ENCODE data around the gene SH2D7. TPM values are rescaled to one million over a fixed set of nuclear protein-coding genes. Genes with fewer than 3 reads are reported as not detected.

The SH2D7 gene
- total RNA-seq, 1 experiment from 2014 or later = not detected

DNA sequence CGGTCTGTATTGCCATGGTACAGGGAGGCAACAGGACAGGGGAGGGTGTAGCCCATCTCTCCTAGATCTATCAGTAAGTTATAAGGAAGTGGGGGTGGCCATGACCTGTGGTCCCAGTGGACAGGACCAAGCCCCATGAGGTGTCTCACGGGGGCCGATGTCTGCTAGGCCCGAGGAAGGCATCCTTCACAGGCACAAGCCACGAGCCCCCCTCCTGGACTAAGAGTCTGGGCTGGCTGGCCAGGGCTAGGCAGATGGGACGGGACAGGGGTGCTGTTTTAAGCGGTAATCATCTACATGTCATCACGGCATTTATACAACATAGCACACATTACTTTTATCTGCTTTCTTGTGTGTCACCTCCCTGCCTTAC lies 12.3 kb upstream of the SH2D7 start:
- Mint-ChIP-seq H3K4me3 (ENCODE audit: unreplicated experiment) (no peak overlapping the region), H3K27me3 (ENCODE audit: insufficient read depth, unreplicated experiment) (no peaks in the 10 kb centered on the region), H3K4me1 (ENCODE audit: insufficient read depth, unreplicated experiment) (peaks cover 9% of the 10 kb centered on the region), H3K36me3 (ENCODE audit: insufficient read depth, unreplicated experiment) (no peaks in the 10 kb centered on the region), H3K27ac (ENCODE audit: low read depth, unreplicated experiment) (no peak overlapping the region), H3K9me3 (ENCODE audit: unreplicated experiment) (no peaks in the 10 kb centered on the region)
- ChIA-PET POLR2A (interaction anchor here (1.0 to 1.4 kb wide), 2 partner anchors 14 to 85 kb away, joined by 3 read pairs; no protein-coding TSS in a partner anchor), CTCF (interaction anchor here (0.7 kb wide), 1 partner anchor 11 kb away, joined by 3 read pairs; no protein-coding TSS in a partner anchor)
- no TSS peak for BruUV-seq (replicated peaks)
- intact Hi-C loops (cut with micrococcal nuclease) = no loop called here
- no peak for DNase-seq (ENCODE audit: unreplicated experiment)
- TF ChIP-seq, protein P1, sequence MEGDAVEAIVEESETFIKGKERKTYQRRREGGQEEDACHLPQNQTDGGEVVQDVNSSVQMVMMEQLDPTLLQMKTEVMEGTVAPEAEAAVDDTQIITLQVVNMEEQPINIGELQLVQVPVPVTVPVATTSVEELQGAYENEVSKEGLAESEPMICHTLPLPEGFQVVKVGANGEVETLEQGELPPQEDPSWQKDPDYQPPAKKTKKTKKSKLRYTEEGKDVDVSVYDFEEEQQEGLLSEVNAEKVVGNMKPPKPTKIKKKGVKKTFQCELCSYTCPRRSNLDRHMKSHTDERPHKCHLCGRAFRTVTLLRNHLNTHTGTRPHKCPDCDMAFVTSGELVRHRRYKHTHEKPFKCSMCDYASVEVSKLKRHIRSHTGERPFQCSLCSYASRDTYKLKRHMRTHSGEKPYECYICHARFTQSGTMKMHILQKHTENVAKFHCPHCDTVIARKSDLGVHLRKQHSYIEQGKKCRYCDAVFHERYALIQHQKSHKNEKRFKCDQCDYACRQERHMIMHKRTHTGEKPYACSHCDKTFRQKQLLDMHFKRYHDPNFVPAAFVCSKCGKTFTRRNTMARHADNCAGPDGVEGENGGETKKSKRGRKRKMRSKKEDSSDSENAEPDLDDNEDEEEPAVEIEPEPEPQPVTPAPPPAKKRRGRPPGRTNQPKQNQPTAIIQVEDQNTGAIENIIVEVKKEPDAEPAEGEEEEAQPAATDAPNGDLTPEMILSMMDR (IDR thresholded peaks at IDR 0.05; ENCODE audit: unreplicated experiment) = no peak

GRCh38 chr15:78082106-78082742 lies 10.1 kb upstream of the SH2D7 start:
- H3K36me3 Mint-ChIP-seq (ENCODE audit: insufficient read depth, unreplicated experiment) = no peaks in the 10 kb centered on the region
- DNase-seq (ENCODE audit: unreplicated experiment) = peak; percentile 40
- no peak overlapping the region for H3K4me3 Mint-ChIP-seq (ENCODE audit: unreplicated experiment)
- H3K9me3 Mint-ChIP-seq (ENCODE audit: unreplicated experiment) = no peaks in the 10 kb centered on the region
- no peak overlapping the region for H3K27ac Mint-ChIP-seq (ENCODE audit: low read depth, unreplicated experiment)
- H3K4me1 Mint-ChIP-seq (ENCODE audit: insufficient read depth, unreplicated experiment) = no peaks in the 10 kb centered on the region
- ChIA-PET CTCF (interaction anchor here (0.6 to 1.7 kb wide), 5 partner anchors 23 to 1514 kb away, joined by 3 to 7 read pairs (median 4); no protein-coding TSS in a partner anchor), POLR2A (interaction anchor here (0.6 kb wide), 1 partner anchor 20 kb away, joined by 3 read pairs; no protein-coding TSS in a partner anchor)
- no peaks in the 10 kb centered on the region for H3K27me3 Mint-ChIP-seq (ENCODE audit: insufficient read depth, unreplicated experiment)
- no TSS peak for BruUV-seq (replicated peaks)
- intact Hi-C loops (cut with micrococcal nuclease) = no loop called here
- TF ChIP-seq, protein P1 (IDR thresholded peaks at IDR 0.05; ENCODE audit: unreplicated experiment) = no peak

DNA sequence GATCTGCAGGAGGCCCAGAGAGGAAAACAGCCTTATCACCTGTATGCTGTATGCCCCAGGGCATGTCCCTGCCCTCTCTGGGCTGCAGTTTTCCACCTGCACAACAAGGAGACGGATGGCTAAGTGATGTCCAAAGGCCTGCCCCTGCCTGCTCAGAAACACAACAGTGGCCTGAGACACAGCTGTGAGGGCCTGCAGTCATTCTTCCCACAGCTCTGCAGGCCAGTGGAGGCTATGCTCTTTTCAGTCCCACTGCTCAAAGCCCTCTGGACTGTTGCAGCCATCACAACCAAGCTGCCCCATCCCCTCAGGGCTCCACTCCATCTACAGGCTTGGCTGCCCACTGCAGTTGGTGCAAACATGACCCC lies 9.6 kb upstream of the SH2D7 start:
- H3K27me3 Mint-ChIP-seq (ENCODE audit: insufficient read depth, unreplicated experiment) = no peaks in the 10 kb centered on the region
- no peak for DNase-seq (ENCODE audit: unreplicated experiment)
- no peak overlapping the region for H3K4me3 Mint-ChIP-seq (ENCODE audit: unreplicated experiment)
- TF ChIP-seq, protein P1 (IDR thresholded peaks at IDR 0.05; ENCODE audit: unreplicated experiment) = no peak
- no peaks in the 10 kb centered on the region for H3K4me1 Mint-ChIP-seq (ENCODE audit: insufficient read depth, unreplicated experiment)
- ChIA-PET POLR2A (interaction anchor here (0.6 kb wide), 1 partner anchor 19 kb away, joined by 3 read pairs; no protein-coding TSS in a partner anchor), CTCF (interaction anchor here (0.6 to 1.6 kb wide), 4 partner anchors 24 to 1513 kb away, joined by 3 to 5 read pairs (median 4); no protein-coding TSS in a partner anchor)
- no peaks in the 10 kb centered on the region for H3K9me3 Mint-ChIP-seq (ENCODE audit: unreplicated experiment)
- intact Hi-C loops (cut with micrococcal nuclease) = no loop called here
- no TSS peak for BruUV-seq (replicated peaks)
- H3K27ac Mint-ChIP-seq (ENCODE audit: low read depth, unreplicated experiment) = no peak overlapping the region
- no peaks in the 10 kb centered on the region for H3K36me3 Mint-ChIP-seq (ENCODE audit: insufficient read depth, unreplicated experiment)

DNA sequence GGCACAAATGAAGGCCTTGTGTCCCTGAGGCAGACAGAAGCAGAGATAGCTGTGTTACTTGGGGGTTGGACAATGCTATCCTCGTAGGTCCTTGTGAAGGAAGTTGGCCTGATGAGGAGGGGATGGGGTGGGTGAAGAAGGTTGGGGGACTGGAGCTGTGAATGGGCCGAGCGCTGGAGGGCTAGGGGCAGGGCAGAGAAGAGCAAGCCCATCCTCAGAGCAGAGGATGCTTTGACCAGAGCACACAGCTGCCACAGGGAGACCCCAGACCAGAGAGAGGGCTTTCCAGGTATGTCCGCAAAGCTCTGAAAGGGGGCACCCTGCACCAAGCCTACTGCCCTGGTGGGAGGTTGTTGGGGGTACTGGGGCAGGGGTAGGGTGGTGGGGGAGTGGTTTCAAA lies 9.2 kb upstream of the SH2D7 start:
- no TSS peak for BruUV-seq (replicated peaks)
- CTCF ChIA-PET = interaction anchor here (0.6 to 1.6 kb wide), 2 partner anchors 119 to 155 kb away, joined by 3 to 5 read pairs; no protein-coding TSS in a partner anchor
- H3K27ac Mint-ChIP-seq (ENCODE audit: low read depth, unreplicated experiment) = no peak overlapping the region
- intact Hi-C loops (cut with micrococcal nuclease) = no loop called here
- no peaks in the 10 kb centered on the region for H3K27me3 Mint-ChIP-seq (ENCODE audit: insufficient read depth, unreplicated experiment)
- TF ChIP-seq, protein P1 (IDR thresholded peaks at IDR 0.05; ENCODE audit: unreplicated experiment) = no peak
- POLR2A ChIA-PET = interaction anchor here (1.1 kb wide), 1 partner anchor 15 kb away, joined by 3 read pairs; no protein-coding TSS in a partner anchor
- DNase-seq (ENCODE audit: unreplicated experiment) = no peak
- no peaks in the 10 kb centered on the region for H3K9me3 Mint-ChIP-seq (ENCODE audit: unreplicated experiment)
- no peaks in the 10 kb centered on the region for H3K36me3 Mint-ChIP-seq (ENCODE audit: insufficient read depth, unreplicated experiment)
- no peaks in the 10 kb centered on the region for H3K4me1 Mint-ChIP-seq (ENCODE audit: insufficient read depth, unreplicated experiment)
- H3K4me3 Mint-ChIP-seq (ENCODE audit: unreplicated experiment) = no peak overlapping the region

All from MCF 10A (cell line).